NCI-H1105 treated with DMSO at 0.1 percent for 48 hours (cell line): ENCODE measurements around the gene KRT7.
A peak's percentile ranks its signal among the peaks of the same experiment; 100 is the strongest.
"Not testable (repeated sequence)": the region's sequence is repeated elsewhere in the genome, so short reads cannot be mapped to it uniquely, and the experiment has no call there.

ENCODE experiments used
- DNase-seq: peaks from one replicate; lab custom pipeline; 2025; lab: John Stamatoyannopoulos, UW

Gene KRT7

DNA sequence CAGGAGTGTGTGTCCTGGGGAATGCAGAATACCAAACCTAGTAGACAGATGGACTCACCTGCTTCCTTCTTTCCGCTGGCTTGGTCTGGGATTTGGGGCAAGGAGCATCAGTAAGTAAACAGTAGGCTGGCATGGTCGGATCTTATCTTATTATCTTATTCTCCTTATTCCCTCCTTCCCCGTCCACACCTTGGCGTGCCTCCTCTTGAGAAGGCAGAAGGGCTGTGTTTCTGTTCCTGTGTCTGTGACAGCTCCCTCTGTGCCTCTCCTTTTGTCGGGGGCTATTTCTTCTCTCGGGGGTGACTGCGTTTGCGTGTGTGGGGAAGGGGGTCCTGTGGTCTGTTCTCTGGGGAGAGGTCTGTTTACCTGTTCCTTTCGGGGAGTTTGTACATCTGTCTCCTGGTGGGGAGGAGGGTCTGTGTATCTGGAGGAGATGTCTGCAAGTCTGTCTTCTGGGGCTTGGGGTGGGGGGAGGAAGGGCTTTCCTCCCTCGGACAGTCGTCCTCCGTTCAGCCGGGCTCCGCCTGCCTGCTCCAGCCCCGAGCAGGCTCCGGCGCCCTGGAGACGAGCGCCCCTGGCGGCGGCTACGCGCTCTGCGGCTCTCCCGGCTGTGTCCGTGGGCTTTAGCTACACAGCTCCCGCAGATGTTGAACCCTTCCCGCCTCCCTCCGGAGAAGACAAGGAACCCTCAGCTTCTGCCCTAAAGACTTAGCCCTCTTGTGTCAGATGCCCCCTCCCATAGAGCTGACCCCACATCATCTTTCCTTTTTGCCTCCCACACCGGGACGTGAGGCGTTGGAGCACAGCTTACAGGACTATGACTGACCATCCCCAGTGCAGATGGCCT, 45.8 kb downstream of the KRT7 start:
- DNase-seq: peak; percentile 41

DNA sequence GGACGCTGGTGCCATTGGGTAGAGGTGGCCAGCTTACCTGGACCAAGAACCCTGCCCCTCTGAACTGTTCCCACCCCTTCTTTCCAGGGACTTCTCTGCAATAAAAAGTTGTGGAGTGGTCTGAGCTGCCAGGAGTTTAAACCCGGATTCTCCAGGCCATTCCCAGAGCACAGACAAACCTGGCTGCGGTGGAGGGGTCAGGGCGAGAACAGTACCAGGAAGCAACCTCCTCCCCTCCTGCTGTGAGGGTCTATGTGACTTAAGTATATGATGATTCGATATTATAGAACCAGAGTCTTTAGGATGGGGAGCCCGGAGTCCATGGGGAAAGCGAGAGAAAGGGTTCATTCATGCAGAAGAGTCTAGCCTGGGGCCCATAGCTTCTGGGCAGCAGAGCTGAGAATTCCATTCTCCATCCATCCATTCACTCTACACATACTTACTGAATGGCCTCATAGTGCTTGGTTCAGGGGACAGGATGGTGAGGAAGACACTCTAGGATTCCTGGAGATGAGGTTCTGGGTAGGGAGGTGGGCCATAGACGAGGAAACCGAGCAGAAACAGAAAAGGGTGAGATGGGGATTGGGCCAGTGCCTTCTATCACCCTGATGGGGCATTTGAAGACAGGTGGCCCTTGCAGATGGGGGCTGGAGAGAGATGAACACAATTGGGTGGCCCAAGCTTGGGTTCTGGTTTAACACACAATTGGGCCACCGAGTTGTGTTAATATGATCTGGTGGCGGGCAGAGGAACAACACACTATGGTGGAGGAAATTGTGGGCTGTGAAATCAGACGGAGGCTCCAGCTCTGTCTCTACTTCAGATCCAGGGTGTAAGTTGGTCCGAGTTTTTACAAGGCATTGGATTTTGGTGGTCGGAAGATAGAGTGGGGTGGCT, 46.6 kb downstream of the KRT7 start:
- no peak for DNase-seq

DNA sequence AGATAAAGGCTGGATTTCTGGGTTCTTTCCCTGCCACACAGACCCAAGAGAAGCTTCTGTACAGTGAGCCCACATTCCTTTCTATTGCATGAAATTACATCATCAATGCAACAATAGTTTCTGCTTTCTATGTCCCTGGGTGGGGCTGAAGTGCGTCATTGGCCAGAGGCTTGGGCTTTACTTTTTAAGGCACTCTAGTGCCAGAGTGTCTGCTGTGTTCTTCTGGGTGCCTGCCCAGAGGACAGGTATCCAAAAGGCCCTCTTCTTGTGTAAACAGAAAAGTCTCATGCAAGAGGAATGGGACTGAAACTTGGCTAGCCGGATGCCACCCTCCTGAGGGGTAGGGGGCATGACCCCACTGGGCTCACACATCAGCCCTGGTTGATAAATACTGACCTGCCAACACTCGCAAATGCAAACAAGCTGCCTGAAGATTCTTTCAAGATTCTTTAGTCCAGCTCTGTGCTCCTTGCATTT, 47.3 kb downstream of the KRT7 start:
- no peak for DNase-seq

DNA sequence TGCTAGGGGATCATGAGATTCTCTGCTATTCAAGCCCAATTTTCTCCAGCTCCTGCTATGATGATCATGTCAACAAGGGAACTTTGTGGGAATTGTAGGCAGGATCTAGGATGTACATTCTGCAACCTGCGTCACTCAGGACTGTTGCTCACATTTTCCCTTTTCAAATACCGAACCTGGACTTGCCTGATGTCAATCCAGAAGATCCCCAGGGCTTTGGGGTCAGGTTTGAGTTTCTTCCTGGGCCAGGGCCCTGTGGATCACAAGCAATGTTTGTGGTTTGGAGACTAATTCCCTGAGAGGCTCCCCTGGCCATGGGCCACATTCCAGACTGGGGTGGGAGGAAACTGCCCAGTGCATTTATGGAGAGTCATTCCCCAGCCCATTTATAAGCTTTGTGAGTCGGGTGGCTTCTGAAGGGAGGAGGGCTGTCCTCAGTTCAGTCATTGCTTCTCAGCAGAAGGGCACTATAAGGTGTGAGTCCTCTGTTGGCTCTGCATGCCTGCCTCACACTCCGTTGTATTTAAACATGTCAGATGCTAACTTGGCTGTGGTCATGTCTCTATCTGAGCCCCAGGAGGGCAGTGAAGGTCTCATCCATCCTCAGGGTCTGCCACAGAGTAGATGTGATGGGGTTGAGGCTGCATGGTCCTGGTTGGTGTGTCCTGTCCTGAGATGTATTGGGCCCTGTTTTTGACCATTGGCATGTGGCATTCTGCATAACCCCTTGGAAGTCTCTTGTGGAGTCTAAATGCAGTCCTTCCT, 47.9 kb downstream of the KRT7 start:
- no peak for DNase-seq

DNA sequence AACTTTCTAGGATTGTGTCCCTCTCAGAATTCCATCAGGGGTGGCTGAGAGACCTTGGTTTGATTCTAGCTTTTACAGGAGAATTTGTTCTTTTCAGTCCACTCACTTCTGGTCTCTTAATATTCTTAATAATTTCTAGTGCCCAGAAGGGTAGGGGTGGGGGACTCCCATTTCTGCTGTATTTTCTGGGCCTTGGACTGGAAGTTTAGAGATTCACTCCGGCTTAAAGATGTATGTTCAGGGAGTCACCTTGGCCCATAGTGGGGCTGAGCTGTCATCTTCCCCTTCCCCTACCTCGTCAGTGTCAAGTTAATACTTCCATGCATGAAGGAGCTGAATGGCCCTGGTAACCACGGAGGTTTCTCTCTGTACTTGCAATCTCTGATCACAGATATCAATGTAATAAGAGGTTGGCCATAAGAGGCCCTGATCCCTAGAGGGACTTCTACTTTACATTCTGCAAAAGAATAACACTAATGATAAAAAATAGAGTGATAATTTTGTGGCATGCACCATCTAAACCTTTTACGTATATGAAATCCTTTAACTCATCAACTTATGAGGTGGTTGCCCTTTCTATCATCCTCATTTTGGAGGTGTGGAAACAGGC, 51.6 kb downstream of the KRT7 start:
- DNase-seq: no peak

DNA sequence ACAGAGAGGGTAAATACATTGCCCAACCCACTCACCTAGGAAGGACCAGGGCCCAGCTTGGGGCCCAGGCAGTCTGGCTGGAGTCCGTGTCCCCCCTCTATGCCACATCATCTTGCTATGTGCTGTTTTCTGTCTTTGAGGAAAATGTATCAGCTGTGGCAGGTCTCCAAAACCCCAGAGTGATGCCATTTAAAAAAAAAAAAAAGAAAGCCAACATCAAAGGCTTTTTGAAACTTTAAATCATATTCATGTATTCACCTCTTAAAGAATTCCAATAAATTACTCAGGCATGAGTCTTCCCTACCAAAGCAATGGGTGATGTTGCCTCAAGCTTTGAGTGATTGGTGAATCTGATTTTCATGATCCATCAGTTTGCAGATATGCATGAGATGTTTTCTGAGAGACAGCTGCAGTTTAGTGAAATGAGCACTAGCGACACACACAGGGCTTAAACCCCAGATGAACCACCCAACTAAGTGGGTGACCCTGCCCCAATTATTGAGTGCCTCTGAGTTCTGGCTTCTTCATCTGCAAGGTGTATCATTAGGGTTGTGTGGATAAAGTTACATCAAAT, 52.2 kb downstream of the KRT7 start:
- no peak for DNase-seq

DNA sequence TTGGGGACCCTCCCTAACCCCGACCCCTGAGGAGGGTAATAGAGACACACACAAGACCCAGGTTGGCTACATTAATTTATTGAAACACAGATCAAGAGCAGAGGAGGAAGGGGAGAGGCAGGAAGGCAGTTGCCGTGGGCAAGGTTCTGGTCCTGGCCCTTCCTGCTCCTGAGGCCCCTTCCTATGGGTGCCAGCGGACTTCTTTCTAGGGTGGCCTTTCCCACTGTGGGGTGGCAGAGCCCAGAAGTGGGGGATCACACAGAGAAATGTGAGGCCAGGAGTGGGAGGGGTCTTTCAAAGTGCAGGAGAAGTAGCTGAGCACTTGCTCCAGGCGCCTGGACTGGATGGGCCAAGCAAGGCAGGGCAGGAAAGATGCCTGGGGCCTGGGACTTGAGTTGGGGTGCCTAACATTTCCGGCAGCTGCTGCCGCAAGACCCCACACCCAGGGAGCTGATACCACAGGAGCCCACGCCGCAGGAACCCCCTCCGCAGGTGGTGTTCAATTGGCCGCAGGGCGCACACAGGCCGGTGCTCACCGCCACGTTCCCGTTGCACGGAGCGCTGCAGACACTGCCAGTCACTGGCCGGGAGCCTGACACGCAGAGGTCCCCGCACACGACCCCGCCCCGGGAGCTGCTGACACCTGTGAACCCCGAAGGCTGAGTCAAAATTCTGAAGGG, 52.9 kb downstream of the KRT7 start:
- no peak for DNase-seq

DNA sequence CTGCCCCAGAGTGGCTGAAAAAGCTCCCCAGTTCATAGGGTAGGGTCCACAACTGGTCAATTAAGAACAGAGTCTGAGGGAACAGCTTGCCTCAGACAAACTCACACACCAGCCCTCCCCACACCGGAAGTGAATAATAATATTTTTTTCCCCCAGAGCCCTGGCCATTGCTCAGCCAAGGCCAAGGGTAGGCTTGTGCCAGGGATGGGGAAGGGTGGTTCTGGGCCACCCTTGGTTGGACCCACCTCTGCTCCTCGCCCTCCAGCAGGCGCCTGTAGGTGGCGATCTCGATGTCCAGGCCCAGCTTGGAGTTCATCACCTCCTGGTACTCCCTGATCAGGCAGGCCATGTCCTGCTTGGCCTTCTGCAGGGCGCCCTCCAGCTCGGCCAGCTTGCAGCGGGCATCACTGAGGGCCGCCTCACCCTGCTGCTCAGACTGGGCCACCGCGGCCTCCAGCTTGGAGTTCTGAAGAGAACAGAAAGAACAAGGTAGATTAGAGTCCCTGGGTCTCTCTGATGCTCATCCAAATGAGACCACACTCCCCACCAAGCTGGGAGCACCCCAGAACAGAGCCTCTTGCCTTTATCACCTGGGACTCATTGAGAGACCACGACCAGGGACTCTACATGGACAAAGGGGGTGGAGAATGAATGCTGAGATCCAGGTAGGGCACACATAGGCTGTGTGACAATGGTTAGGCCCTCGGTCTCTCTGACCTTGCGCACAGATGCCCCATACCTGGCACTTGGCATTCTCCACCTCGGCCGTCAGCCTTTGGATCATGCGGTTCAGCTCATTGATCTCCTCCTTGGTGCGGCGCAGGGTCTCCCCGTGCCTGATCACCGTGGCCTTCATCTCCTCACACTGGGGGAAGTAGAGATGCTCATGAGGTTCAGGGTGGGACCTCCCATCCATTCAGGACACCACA, 54.1 kb downstream of the KRT7 start:
- DNase-seq: not testable (repeated sequence)

DNA sequence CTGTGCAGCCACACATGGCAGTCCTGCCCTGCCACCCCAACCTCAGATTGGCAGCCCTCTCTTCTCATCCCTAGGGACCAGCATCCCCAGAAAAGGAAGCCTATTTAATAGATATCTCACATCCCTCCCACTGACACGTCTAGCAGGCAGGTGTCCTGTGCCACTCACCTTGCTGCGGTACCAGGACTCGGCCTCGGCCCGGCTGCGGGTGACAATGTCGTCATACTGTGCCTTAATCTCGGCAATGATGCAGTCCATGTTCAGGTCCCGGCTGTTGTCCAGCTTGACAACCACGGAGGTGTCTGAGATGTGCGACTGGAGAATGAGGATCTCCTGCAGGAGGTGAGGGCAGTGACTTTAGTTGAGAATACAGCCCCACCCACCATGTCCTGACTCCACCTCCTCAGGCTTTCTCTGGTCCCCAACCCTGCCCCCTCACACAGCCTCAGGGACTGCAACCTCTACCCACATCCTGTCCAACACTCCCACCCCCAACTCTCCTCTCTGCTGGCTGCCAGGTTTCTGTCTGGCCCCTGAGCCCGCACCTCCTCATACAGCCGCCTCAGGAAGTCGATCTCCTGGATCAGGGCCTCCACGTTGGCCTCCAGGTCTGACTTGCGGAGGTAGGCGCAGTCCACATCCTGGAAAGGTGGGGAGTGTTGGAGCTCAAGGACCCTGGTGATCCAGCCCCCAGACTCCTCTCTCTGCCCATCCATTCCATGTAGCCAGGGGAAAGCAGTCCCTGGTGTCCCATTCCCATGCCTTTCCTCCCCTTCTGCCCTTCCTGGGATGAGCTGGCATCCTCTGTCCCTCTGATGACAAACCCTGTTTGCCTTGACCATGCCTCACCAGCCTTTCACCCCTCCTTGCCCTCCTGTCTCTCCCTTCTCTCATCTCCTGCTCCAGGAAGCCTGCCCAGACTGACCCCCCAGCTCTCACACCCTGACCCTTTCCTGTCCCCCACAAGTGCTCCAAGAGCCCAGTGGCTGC, 55.1 kb downstream of the KRT7 start:
- not testable (repeated sequence) for DNase-seq

DNA sequence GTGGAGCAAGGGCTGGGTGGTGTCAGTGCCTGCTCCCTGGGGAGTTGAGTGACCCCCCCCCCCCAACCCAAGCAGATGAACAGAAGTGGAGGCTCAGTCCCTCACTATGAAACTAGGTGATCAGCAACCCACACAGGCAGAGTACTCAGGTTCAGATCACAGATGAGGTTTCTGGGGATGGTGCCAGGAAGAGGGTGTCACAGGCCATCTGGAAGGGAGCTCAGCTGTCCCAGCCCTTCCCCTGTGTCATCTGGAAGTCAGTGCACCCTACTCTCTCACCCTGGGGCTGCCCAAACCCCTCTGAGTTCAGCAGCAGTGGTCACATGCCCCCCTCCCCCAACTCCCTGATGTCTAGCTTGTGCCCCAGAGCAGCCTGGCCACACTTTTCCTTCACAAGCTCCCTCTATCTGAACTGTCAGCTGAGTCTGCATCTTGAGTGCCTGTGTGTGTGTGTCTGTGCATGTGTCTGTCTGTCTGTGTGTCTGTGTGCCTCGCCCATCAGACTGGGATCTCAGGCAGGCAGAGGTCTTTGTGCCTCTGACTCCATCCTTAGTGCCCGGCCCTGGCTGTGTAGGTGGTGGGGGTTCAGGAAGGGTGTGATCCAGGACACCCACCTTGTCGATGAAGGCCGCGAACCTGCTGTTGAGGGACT, 57.6 kb downstream of the KRT7 start:
- DNase-seq: not testable (repeated sequence)

DNA sequence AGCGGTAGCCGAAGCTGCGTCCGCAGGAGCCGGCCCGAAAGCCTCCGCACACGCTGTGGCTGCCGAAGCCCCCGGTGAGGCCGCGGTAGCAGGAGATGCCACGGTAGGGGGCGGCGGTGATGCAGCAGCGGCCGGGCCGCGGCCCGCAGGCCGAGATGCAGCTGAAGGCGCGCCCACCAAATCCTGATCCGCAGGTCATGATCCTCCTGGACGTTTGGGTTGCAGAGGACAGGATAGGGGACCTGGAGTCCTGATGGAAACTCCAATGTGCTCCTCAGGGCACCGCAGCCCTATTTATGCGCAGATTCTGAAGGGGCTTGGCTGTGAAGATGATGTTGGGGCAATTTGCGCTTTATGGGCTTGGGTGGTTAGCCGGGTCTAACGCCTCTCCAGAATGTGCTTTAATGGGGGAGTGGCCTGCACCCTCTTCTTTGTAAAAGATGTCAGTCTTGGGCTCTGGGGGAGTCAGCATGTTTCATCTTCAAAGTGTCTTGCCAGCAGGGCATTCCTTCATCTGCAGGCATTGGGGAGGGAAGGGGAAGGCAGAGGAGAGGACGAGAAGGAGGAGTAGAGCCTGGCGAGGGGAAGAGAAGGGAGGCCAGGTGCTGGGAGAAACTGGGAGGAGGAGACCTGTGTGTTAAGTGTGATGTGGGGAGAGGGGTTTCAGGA, 58.4 kb downstream of the KRT7 start, which contains the start of gene KRT81:
KRT81 (minus strand) TSS at position 268 of the 669 bp plus-strand sequence; CDS start at position 199, 69 bp downstream.
- no peak for DNase-seq

DNA sequence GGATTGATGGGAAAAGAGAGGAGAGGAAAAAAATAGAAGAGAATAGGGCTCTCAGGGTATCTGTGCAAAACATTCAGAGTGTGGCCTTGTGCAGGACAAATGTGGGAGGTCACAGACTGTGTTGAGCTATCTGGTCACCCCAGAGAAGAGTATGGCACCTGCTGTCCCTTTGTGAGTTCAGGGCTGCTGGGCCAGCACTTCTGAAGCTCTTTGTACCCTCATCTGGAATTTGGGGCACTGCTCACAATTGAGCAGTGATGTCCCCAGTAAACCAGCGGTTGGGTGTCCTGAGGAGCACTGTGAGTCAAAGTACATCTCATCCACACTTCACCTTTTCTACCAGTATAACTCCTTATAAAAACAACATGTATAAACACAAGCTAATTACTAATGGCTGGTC, 60.9 kb downstream of the KRT7 start:
- DNase-seq: no peak

DNA sequence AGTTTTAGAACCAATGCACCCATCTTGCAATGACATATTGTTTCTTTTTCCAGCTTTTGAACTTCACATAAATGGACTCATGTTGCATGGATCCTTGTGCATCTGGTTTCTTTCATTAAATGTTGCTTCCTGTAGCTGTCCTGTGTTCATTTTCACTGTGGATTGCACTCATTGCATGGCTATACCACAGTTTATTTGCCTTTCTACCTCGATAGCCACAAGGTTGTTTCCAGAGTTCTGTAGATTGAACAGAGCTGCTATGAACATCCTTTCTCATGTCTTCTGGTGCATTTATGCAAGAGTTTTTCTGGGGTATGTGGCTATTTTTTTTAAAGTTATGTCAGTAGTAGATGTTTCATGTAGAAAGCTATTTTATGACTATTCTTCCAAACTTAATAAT, 61.8 kb downstream of the KRT7 start:
- DNase-seq: no peak

DNA sequence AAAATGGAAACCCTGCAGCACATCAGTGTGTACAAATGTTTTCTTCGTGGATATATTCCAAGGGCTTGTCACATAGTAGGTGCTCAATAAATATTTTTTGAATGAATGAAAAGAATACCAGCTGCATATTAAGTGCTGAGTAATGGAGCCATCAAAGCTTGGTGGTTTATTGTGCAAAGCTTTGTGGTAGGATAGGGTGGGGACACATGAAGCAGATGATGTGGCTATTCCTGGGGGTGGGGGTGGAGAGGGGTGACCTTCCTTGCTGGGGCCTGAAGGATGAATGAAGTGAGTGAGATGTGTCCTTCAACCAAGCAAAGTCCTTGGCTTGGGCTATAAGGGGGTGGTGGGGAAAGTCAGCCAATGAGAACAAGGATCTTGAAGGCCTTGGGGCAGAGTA, 62.6 kb downstream of the KRT7 start:
- no peak for DNase-seq

DNA sequence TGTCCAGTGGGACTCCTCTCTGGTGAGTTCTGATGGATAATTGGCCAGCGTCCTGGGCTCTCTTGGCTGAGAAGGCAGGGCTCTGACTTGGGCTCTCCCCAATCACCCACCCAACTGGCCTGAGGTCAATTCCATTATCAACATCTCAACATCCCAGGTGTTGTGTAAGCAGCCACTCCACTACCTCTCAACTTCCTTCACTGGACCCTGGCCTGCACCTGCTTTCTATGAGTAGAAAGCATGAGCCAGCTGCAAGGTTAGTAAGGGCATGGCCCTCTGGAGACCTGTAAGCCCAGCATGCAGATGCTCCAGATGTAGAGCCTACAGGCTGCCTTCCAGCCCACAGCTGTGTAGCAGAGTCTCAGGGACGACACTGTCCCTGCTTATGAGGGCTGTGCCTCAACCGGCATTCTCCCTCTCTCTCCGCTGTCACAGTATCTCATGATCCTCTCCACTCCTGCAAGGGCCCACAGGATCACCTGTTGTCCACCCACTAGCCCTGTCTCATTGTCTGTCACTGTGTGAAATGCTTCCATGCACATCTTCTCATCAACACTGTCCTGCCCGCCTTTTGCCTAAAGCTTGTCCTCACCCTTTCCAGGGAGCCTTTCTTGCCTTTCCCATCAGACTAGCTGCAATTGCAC, 63.7 kb downstream of the KRT7 start:
- DNase-seq: no peak
